Right renal pelvis (tissue), 4 donors: Measurements from ENCODE around the gene CEACAM19. TPM values are rescaled to one million over a fixed set of nuclear protein-coding genes. Genes with fewer than 3 reads are reported as not detected.

Experiments
- DNase-seq, 4 donors: peaks; one replicate each; pipeline ENCODE4 v3.0.0-alpha.2; 2013; ENCODE audit warnings: low read depth in 4 of 4, low spot score in 3 of 4, missing footprints in 1 of 4
- polyA plus RNA-seq, 4 donors: library from polyadenylated mRNA; unstranded; fragments of 120-200 nt; gene quantifications; one replicate each; pipeline ENCODE4 v1.2.1, GENCODE V29; 2013; ENCODE audit not compliant: insufficient read length in 4 of 4

Gene CEACAM19
- polyA plus RNA-seq, 4 donors = 9.4 to 16.3 (median 14.4) TPM

DNA sequence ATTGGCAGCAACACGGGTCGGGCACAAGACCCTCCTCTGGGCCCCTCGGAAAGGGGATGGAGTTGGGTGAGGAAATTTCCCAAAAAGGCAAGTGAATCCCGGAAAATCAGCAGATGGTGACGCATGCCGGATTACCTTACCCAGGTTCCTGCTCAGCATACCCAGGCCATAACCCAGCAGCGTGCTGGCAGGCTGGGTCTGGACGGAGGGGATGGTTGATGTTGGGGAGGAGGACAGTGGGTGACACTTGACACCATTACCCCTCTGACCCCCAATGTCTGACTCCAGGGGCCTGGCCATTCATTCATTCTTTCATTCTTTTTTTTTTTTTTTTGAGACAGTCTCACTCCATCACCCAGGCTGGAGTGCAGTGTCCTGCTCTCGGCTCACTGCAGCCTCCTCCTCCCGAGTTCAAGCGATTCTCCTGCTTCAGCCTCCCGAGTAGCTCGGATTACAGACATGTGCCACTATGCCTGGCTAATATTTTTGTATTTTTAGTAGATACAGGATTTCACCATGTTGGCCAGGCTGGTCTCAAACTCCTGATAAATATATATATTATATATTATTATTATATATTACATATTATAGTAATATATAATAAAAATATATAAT, 26.8 kb upstream of the CEACAM19 start:
- DNase-seq = peak in 1 of 4 donors; percentile 25

DNA sequence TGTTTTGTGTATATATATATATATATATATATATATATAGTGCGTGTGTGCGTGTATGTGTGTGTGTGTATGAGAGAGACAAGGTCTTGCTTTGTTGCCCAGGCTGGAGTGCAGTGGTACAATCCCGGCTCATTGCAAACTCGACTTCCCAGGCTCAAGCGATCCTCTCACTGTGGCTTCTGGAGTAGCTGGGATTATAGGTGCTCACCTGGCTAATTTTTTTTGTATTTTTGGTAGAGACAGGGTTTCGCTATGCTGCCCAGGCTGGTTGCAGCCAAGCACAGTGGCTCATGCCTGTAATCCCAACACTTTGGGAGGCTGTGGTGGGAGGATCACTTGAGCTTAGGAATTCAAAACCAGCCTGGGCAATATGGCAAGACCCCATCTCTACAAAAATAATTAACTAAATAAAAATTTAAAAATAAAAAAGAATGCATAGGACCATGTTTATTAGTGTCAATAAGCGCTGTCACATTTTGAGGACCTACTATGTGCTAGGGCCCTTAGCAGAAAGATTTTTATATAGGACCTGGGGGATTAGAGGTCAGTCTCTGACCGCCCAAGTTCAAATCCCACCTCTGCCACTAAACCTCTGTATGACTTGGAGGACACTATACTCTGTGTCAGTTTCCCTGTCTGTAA, 25.8 kb upstream of the CEACAM19 start:
- DNase-seq = no peak

DNA sequence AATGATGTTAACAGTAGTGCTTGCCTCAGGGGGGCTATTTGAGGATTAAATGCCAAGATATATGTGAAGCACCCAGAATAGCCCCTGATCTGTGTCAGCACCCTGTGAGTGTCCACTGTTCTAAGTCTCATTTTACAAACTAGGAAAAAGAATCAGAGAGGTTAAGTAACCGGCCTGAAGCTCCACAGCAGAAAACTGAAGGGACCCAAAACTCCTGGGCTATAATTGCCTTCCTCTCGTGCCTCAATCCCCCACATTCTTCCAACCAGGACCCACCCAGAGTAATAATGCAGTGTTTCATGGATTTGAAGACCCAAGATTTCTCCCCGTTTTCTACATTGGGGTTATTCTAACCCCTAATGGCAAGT, 25.2 kb upstream of the CEACAM19 start:
- no peak for DNase-seq

DNA sequence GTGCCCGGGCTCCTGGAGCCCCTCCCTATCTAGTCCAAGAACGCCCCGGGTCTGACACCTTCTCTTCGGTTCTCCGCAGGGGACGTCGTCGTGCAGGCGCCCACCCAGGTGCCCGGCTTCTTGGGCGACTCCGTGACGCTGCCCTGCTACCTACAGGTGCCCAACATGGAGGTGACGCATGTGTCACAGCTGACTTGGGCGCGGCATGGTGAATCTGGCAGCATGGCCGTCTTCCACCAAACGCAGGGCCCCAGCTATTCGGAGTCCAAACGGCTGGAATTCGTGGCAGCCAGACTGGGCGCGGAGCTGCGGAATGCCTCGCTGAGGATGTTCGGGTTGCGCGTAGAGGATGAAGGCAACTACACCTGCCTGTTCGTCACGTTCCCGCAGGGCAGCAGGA, 24.1 kb upstream of the CEACAM19 start:
- no peak for DNase-seq

DNA sequence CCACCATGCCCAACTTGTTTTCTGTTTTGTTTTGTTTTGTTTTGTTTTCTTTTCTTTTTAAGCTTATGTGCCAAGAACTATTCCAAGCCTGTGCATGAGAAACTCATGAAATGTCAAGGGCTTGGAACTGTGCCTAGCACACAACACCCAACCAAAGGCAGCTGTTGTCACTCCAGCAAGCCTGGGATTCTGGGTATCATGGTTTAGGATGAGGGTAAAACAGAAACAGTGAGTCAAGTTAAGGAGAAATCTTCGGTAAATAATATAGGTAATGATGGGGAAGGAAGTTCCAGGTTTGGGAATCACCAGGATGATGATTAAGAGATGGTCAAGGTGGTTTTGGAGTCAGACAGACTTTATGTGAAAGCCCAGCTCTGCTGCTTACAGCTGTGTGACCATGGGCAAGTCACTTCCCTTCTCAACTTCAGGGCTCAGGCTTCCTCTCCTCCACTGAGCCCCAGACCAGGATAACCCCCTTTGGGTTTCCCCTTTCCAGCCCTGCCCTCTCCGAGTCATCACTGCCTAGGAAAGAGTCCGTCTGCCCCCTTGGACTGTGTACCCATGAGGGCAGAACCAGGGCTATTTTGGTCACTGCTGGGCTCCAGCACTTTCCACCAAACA, 22.5 kb upstream of the CEACAM19 start:
- DNase-seq = peak in 1 of 4 donors; percentile 33

DNA sequence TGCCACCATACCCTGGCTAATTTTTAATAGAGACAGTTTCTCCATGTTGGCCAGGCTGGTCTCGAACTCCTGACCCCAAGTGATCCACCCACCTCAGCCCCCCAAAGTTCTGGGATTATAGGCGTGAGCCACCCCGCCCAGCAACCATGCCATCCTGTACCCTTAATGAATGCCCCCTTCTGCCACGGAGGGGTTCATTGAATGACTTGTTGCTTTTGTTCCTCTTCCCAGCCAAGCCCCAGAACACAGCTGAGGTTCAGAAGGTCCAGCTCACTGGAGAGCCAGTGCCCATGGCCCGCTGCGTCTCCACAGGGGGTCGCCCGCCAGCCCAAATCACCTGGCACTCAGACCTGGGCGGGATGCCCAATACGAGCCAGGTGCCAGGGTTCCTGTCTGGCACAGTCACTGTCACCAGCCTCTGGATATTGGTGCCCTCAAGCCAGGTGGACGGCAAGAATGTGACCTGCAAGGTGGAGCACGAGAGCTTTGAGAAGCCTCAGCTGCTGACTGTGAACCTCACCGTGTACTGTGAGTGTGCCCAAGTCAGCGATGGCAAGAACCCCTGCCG, 21.6 kb upstream of the CEACAM19 start:
- no peak for DNase-seq

DNA sequence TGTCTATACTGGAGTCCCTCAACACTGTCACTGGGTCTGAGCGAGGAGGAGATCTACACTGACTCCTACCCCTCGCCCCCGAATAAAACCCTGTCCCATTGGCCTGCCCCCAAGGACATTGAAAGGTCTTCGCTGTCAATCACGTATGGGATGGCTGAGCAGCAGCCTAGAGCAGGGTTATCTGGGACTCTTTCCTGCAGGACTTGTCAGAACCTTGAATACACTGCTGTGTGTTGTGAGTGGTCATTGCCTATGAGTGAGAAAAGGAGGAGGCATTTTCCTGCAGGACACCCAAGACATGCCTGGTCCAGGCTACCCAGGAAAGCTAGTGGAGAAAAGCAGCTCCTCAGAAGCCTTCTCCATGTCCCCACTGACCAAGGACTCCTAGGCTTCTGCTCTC, 17.9 kb upstream of the CEACAM19 start:
- no peak for DNase-seq

DNA sequence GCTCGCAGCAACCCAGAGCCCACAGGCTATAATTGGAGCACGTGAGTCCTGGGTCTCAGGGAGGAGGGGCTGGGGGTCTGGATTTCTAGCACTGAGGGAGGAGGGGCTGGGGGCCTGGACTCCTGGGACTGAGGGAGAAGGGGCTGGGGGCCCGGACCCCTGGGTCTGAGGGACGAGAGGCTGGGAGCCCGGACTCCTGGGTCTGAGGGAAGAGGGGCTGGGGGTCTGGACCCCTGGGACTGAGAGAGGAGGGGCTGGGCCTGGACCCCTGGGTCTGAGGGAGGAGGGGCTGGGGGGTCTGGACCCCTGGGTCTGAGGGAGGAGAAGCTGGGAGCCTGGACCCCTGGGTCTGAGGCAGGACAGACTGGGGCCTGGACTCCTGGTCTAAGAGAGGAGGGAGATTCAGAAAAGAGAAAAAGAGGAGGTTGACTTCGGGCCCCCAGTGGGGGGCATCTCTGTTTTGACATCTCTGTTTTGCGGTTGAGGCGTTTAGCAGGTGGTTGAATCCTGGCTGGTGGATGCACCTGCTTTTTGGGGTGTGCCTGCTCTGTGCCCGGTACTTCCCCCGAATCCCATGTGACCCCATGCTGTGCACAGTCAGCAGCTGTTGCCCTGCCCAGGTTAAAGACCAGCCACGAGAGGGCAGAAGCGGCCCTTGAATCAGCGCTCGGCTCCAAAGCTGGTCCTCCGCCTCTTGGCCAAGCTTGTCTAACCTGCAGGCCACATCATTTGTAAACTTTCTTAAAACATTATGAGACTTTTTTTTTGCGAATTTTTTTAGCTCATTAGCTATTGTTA, 17.1 kb upstream of the CEACAM19 start:
- DNase-seq = no peak

DNA sequence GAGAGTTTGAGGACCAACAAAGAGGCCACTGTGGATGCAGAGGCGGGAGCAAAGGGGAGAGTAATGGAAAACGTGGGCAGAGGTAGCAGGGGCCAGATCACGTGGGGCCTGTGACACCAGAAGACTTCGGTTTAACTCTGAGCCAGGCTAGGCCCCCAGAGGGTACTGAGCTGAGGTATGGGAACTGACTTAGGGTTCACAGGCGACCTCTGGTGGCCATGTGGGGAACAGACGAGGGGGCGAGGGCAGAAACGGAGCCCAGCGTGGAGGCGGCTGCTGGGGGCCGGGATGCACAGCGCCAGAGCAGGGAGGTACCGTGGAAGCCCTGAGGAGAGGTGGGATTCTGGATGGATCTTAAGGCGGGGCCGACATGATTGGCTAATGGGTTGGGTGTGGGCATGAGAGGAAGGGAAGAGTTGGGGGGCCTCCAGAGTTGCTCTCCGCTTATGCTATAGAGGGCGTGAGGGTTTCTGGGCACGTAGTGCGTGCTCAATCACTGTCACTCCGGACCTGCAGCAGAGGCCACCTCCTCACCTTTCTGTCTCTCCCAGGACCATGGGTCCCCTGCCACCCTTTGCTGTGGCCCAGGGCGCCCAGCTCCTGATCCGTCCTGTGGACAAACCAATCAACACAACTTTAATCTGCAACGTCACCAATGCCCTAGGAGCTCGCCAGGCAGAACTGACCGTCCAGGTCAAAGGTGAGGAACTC, 13.9 kb upstream of the CEACAM19 start:
- peak in 1 of 4 donors; percentile 59 for DNase-seq

DNA sequence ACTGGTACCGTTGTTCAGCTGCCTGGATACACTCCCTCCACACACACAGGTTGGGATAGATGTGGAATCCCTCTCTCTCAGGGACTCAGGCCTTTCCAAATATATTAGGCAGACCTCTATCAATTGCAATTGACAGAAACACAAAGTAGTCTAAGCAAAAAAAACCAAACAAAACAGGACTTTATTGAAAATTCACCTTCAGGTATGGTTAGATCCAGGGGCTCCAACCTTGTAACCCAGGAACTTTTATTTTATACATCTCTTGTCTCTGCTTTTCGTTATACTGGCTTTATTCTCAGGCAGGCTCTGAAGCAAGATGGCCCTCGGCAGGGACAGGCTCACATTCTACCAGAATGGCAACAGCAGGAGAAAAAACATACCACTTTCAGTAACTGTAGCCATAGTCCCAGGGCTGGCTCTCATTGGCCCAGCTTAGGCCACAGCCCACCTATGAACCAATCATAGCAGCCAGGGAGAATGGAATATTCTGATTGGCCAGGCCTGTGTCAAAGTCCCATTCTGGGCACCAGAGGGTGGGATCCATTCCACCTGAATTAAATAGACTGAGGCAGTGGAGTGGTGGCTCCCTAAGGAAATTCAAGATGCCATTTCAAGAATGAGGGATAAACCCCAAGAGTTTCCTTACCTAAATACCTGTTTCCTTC, 13.1 kb upstream of the CEACAM19 start:
- DNase-seq = no peak

DNA sequence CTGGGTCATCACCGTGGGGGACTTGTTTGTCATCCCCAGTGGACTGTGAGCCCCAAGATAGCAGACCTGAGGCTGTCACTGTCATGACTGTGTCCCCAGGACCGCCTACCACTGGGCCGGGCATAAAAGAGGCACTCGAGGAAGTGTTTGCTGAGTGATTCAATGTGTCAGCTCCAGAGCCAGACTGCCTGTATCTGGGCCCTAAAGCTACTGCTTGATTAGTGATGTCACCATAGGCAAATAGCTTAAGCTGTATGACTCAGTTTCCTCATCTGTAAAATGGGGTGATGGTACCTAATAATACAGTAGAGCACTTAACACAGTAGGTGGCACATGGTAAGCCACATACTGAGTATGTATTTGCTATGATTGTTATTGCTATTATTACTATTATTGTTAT, 11.2 kb upstream of the CEACAM19 start:
- no peak for DNase-seq

DNA sequence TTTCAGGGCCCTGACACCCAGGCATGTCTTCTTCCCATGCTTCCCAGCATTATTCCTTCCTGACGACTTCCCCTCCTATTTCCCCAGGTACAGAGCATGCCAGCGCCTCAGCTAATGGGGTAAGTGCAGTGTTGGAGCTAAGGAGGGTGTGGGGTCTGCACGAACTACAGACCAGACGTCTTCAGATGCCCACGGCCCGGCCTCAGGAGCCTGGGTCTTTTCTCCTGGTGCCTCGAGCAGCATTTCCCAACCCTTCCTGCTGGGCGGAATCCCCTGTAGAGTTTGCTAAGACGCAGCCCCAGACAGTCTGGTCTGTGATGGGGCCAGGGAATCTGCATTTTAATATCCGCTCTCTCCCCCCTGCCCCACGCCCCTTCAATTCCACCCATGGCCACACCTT, 10.1 kb upstream of the CEACAM19 start:
- DNase-seq = no peak

DNA sequence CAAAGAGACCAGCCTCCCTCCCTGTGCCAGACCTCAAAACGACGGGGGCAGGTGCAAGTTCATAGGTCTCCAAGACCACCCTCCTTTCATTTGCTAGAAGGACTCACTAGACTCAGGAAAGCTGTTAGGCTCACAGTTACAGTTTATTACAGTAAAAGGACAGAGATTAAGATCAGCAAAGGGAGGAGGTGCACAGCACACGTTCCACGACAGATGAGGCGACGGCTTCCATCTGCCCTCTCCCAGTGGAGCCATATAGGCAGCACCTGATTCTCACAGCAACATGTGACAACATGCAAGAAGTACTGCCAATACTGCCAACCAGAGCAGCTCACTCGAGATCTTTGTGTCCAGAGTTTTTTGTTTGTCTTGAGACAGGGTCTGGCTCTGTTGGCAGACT, 9.4 kb upstream of the CEACAM19 start:
- DNase-seq = no peak

DNA sequence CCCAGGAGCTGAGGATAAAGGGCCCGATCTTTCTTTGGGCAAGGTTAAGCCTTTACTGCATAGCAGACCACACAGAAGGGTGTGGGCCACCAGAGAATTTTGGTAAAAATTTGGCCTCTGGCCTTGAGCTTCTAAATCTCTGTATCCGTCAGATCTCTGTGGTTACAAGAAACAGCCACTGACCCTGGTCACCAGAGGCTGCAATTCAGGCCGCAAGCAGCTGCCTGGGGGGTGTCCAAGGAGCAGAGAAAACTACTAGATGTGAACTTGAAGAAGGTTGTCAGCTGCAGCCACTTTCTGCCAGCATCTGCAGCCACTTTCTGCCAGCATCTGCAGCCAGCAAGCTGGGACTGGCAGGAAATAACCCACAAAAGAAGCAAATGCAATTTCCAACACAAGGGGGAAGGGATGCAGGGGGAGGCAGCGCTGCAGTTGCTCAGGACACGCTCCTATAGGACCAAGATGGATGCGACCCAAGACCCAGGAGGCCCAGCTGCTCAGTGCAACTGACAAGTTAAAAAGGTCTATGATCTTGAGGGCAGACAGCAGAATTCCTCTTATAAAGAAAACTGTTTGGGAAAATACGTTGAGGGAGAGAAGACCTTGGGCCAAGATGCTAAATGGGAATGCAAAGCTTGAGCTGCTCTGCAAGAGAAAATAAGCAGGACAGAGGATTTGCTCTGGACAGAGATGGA, 8.4 kb upstream of the CEACAM19 start:
- DNase-seq = no peak

DNA sequence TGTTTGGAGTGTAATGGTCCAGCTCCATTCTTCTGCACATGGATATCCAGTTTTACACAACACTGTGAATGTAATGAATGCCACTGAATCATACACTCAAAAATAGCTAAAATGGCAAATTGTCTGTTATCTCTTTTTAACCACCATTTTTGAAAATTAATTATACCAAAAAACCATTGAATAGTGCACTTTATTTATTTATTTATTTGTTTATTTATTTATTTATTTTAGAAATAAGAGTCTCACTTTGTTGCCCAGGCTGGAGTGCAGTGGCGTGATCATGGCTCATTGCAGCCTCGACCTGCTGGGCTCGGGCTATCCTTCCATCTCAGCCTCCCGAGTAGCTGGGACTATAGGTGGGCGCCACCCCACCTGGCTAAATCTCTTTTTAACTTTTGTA, 7.3 kb upstream of the CEACAM19 start:
- DNase-seq = no peak

DNA sequence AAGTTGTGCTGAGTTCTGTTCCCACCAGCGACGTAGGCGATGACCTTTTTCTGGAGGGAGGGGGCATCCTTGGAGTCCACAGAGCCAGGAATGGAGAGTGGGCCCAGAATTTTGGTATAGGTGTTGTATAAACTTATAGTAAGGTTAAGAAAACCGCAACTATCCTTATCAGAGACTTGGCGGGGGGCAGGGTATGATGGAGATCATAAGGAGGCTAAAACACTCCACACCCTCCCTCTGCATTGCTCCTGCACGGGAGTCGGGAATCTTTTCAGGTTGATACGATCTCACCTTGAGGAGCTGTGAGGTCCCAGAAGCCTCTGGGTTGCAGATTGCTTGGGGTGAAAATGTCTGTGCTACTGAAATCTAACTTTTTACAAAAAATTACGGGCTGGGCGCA, 6.3 kb upstream of the CEACAM19 start:
- no peak for DNase-seq

DNA sequence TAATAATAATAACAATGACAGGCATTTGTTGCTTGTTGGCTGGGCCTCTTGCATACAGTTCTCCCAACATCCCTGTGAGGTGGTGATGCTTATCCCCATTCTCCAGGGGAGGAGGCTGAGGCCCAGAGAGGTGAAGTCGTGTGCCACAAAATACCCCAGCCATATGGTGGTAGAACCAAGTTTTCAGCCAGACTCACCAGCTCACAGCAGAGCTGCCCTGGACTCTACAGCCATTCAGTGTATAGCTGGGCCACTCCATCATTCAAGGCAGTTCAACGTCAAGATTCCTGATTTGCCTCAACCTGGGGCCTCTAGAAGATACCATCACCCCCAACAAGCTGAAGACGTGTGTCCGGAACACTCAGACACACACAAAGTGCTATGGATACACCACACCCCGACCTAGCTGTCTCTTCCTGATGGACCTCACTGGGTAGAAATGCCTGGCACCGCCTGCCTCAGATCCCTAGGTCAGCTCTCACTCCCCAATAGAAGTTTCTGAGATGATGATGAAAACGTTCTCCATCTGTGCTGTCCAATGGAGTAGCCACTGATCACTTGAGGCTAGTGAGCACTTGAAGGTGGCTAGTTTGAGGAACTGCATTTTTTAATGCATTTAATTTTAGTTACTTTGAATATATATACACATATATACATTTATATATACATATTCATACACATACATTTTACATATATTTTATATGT, 4.3 kb upstream of the CEACAM19 start:
- no peak for DNase-seq

DNA sequence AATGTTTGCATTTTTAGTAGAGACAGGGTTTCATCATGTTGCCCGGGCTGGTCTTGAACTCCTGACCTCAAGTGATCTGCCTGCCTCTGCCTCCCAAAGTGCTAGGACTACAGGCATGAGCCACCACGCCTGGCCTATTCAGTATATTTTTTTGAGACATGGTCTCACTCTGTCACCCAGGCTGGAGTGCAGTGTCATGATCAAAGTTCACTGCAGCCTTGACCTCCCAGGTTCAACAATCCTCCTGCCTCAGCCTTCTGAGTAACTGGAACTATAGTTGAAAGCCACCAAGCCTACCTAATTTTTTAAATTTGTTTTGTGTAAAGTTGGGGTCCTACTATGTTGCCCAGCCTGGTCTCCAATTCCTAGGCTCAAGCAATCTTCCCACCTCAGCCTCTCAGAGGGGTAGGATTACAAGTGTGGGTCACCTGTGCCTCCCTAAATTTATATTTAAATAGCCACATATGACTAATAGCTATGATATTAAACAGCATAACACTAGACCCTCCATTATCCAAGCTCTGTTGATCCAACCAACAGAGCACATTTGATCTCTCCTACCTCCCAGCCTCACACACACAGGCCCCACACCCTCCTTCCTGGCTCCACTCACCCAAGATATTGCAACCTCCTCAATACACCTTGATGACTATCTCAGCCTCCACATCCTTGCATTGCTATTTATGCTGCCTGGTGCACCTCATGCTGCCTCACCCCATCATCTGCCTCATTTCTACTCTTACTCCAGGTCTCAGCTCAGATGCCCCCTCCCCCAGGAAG, 2.1 kb upstream of the CEACAM19 start:
- DNase-seq = no peak
